HG03066 (cell line): ENCODE data around the gene PCDHAC1.

Experiments
- ATAC-seq: cut with Tn5 transposase; IDR thresholded peaks from one replicate; pipeline ENCODE4 v1.9.1; 2021; ENCODE audit warnings: low read depth; ENCODE audit not compliant: unreplicated experiment

Gene PCDHAC1

GRCh38 chr5:140967226-140967893 is 41.3 kb downstream of the PCDHAC1 start:
- no peak for ATAC-seq

- no peak for ATAC-seq
Measured at GRCh38 chr5:140969880-140970279, 43.8 kb downstream of the PCDHAC1 start.

- no peak for ATAC-seq
Measured at GRCh38 chr5:140973550-140973949, 47.5 kb downstream of the PCDHAC1 start.

- ATAC-seq = no peak
Measured at GRCh38 chr5:140977003-140977402, 50.9 kb downstream of the PCDHAC1 start.

GRCh38 chr5:140978260-140978659 is 52.2 kb downstream of the PCDHAC1 start:
- ATAC-seq = no peak

- no peak for ATAC-seq
Measured at GRCh38 chr5:140978983-140979382, 52.9 kb downstream of the PCDHAC1 start.
